ENCODE measurements around the gene C2orf72.
"Not testable (repeated sequence)": the region's sequence is repeated elsewhere in the genome, so short reads cannot be mapped to it uniquely, and the experiment has no call there.

Gene C2orf72

GRCh38 chr2:231046916-231047273 is 9.6 kb downstream of the C2orf72 start:
- DNase-seq (ENCODE audit: low spot score), result no peak

- no peak for DNase-seq (ENCODE audit: low spot score)
These were observed 10.1 kb downstream of the C2orf72 start for GRCh38 chr2:231047274-231047922.

GRCh38 chr2:231047923-231048915 is 10.9 kb downstream of the C2orf72 start:
- no peak for DNase-seq (ENCODE audit: low spot score)

- DNase-seq (ENCODE audit: low spot score), result no peak
These were observed 12.1 kb downstream of the C2orf72 start for GRCh38 chr2:231049286-231050017.

- no peak for DNase-seq (ENCODE audit: low spot score)
These were observed 12.9 kb downstream of the C2orf72 start for GRCh38 chr2:231050018-231050901.

- DNase-seq (ENCODE audit: low spot score), result no peak
These were observed 13.8 kb downstream of the C2orf72 start for GRCh38 chr2:231051116-231051515.

GRCh38 chr2:231052494-231053451 is 15.4 kb downstream of the C2orf72 start:
- DNase-seq (ENCODE audit: low spot score), result peak; percentile 85

GRCh38 chr2:231053846-231054245 is 16.5 kb downstream of the C2orf72 start:
- DNase-seq (ENCODE audit: low spot score), result no peak

GRCh38 chr2:231056453-231057416 is 19.4 kb downstream of the C2orf72 start, which contains the start of gene PSMD1:
PSMD1 (plus strand) TSS chr2:231056867; CDS start chr2:231057026, 159 bp downstream.
- DNase-seq (ENCODE audit: low spot score), result peak; percentile 95

GRCh38 chr2:231057590-231057989 is 20.3 kb downstream of the C2orf72 start:
- no peak for DNase-seq (ENCODE audit: low spot score)

GRCh38 chr2:231058761-231059550 is 21.6 kb downstream of the C2orf72 start:
- DNase-seq (ENCODE audit: low spot score), result no peak

- no peak for DNase-seq (ENCODE audit: low spot score)
These were observed 22.4 kb downstream of the C2orf72 start for GRCh38 chr2:231059756-231060155.

GRCh38 chr2:231062776-231063175 is 25.5 kb downstream of the C2orf72 start:
- DNase-seq (ENCODE audit: low spot score), result no peak

- no peak for DNase-seq (ENCODE audit: low spot score)
These were observed 26.0 kb downstream of the C2orf72 start for GRCh38 chr2:231063347-231063746.

- no peak for DNase-seq (ENCODE audit: low spot score)
These were observed 28.6 kb downstream of the C2orf72 start for GRCh38 chr2:231065966-231066365.

GRCh38 chr2:231067531-231067930 is 30.2 kb downstream of the C2orf72 start:
- DNase-seq (ENCODE audit: low spot score), result not testable (repeated sequence)

- no peak for DNase-seq (ENCODE audit: low spot score)
These were observed 31.4 kb downstream of the C2orf72 start for GRCh38 chr2:231068525-231069222.
